ENCODE data around the gene PRKCE. TPM values are rescaled to one million over a fixed set of nuclear protein-coding genes. Genes with fewer than 3 reads are reported as not detected.

Gene PRKCE
- total RNA-seq, 1 donor from 2014 or later, result 4.6 TPM

DNA sequence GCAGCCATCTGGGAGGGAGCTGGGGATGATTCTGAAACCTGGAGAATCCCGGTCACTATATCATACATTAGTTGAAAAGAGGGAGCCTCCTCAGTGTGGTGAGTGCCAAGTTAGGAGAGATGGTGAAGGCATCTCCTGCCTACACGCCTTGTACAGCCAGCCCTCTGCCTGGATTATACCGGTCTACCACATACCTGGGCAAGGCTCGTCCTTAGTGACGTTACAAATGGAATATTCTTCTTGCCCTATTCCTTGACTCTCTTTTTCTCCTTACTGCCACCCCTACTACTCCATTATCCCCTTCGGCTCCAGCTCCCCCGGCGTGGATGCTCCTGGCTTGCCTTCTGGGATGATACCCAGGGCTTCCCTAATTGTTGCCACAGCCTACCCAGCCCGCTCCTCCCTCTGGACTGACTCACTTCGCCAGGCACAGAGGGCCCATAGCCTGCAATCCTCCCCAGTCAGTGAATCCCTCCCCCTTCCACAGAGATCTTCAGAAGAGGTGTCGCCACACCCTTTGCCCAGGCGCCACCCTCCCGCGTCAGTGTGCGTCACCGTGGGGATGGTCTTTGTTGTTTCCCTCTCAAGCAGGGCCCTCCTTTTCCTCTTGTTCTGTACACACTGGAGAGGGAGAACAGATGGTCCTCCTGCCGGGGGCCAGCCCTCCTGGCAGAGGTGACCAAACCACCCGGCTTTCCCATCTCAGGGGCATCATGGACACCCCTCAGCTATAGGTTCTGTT lies 530.5 kb downstream of the PRKCE start:
- TF ChIP-seq, protein P1, sequence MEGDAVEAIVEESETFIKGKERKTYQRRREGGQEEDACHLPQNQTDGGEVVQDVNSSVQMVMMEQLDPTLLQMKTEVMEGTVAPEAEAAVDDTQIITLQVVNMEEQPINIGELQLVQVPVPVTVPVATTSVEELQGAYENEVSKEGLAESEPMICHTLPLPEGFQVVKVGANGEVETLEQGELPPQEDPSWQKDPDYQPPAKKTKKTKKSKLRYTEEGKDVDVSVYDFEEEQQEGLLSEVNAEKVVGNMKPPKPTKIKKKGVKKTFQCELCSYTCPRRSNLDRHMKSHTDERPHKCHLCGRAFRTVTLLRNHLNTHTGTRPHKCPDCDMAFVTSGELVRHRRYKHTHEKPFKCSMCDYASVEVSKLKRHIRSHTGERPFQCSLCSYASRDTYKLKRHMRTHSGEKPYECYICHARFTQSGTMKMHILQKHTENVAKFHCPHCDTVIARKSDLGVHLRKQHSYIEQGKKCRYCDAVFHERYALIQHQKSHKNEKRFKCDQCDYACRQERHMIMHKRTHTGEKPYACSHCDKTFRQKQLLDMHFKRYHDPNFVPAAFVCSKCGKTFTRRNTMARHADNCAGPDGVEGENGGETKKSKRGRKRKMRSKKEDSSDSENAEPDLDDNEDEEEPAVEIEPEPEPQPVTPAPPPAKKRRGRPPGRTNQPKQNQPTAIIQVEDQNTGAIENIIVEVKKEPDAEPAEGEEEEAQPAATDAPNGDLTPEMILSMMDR (IDR thresholded peaks at IDR 0.05), result no peak
- DNase-seq (ENCODE audit: low spot score in 2 of 2), result peak in 1 of 2 donors; percentile 54
- intact Hi-C loops (cut with DNase I), result no loop called here
- Histone ChIP-seq H3K27ac (no peak overlapping the region), H3K36me3 (no peaks in the 10 kb centered on the region), H3K4me3 (no peak overlapping the region), H3K4me1 (peaks cover 5 to 11% of the 10 kb centered on the region in 2 donors), H3K9me3 (no peaks in the 10 kb centered on the region), H3K27me3 (no peaks in the 10 kb centered on the region)

DNA sequence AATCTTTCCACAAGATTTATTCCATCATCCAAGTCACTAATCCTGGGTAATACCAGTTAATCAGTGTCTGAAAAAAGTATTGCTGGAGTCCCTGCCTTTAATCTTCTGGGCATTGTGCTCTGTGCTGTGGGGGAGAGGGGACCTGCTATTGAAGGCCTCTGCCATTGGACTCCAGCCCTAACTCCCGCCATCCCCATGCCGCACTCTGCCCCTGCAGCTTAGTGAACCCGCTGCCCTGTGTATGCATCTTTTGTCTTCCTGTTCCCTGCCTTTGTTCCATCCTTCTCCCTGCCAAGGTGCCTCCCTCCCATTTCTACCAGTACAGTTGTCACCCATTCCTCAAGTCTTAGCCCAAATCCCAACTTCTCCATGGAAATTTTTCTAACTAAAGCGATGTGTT lies 532.0 kb downstream of the PRKCE start:
- peak in 1 of 2 donors; percentile 56 for DNase-seq (ENCODE audit: low spot score in 2 of 2)
- intact Hi-C loops (cut with DNase I), result no loop called here
- TF ChIP-seq, protein P1 (IDR thresholded peaks at IDR 0.05), result no peak

DNA sequence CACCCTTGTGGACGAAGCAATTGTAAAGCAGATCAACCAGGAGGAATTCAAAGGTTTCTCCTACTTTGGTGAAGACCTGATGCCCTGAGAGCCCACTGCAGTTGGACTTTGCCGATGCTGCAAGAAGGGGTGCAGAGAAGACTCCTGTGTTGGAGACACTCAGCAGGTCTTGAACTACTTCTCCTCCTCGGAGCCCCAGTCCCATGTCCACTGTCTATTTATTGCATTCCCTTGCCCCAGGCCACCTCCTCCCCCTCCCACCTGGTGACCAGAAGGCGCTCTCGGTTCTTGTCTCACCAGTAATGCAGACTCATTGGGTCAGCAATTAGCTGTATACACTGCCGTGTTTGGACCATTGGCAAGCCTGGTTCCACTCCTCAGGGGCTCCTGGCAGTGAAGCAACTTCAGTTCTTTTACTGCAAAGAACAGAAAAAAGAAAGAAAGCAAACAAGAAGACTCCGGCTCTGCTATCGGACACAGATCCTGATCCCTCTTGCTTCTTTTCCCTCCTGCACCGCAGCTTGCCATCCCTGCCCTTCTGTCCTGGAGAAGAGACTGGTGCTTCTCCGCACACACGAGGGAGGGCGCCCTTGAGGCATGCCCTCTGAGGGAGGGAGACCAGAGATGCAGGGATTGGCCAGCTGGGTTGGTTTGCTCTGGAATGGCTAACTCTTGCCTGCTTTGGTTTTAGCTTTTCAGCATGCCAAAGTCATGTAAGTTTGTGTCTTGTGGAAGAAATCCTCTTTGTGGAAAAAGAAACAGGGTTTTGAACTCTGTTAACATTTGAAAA lies 533.5 kb downstream of the PRKCE start:
- no peaks in the 10 kb centered on the region for H3K27me3 ChIP-seq
- intact Hi-C loops (cut with DNase I), result loop anchor here (5.0 kb wide), 1 partner anchor 88 kb away; no protein-coding TSS in a partner anchor
- DNase-seq (ENCODE audit: low spot score in 2 of 2), result no peak

More for the DNA sequence above, 532.0 kb downstream of the PRKCE start:
- no peak overlapping the region for H3K4me3 ChIP-seq
- no peaks in the 10 kb centered on the region for H3K27me3 ChIP-seq
- no peak overlapping the region for H3K27ac ChIP-seq
- H3K4me1 ChIP-seq, result peaks cover 11 to 23% of the 10 kb centered on the region in 2 donors
- no peaks in the 10 kb centered on the region for H3K9me3 ChIP-seq
- H3K36me3 ChIP-seq, result no peaks in the 10 kb centered on the region

DNA sequence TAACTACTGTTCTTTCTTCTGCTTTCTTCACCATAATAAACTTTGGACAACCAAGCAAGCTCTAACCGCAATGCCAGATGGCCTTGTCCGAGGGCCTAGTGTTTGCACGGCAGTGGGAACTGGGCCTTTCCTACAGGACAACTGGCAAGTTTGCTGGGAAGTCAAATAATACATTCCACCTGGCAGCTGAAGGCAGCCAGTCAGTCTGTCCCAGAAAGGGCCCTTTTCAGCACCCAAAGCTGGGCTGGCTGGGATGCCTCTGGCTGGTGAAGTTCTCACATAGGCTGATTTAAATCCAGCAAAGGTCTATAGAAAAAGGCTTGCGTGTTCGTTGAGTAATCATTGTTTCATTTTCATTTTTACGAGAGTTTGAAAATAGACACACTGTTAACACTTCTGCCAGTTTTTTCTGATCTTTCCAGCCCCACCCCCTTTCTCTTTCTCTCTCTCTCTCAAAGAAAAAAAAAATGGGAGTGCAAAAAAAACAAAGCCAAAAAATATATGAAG lies 535.7 kb downstream of the PRKCE start:
- H3K27me3 ChIP-seq, result no peaks in the 10 kb centered on the region

More for the DNA sequence above, 533.5 kb downstream of the PRKCE start:
- H3K9me3 ChIP-seq, result no peaks in the 10 kb centered on the region
- H3K4me1 ChIP-seq, result peaks cover 6 to 17% of the 10 kb centered on the region in 2 donors
- no peak overlapping the region for H3K27ac ChIP-seq
- TF ChIP-seq, protein P1 (IDR thresholded peaks at IDR 0.05), result no peak
- H3K4me3 ChIP-seq, result no peak overlapping the region
- no peaks in the 10 kb centered on the region for H3K36me3 ChIP-seq

More for the DNA sequence above, 535.7 kb downstream of the PRKCE start:
- H3K4me3 ChIP-seq, result peak overlapping the region in 1 of 2 donors; percentile 36
- H3K9me3 ChIP-seq, result no peaks in the 10 kb centered on the region
- peaks cover 6 to 17% of the 10 kb centered on the region in 2 donors for H3K4me1 ChIP-seq
- TF ChIP-seq, protein P1 (IDR thresholded peaks at IDR 0.05), result no peak
- no peaks in the 10 kb centered on the region for H3K36me3 ChIP-seq
- DNase-seq (ENCODE audit: low spot score in 2 of 2), result no peak
- intact Hi-C loops (cut with DNase I), result loop anchor here (5.0 kb wide), 1 partner anchor 90 kb away; no protein-coding TSS in a partner anchor
- peak overlapping the region; percentile 55 to 64 for H3K27ac ChIP-seq

All from ascending aorta (tissue), 2 donors.